ENCODE data around the gene CERS6. TPM values are rescaled to one million over a fixed set of nuclear protein-coding genes. Genes with fewer than 3 reads are reported as not detected.
"Not testable (repeated sequence)": the region's sequence is repeated elsewhere in the genome, so short reads cannot be mapped to it uniquely, and the experiment has no call there.

CERS6 gene
- total RNA-seq, 1 donor from 2014 or later, result 58.6 TPM

DNA sequence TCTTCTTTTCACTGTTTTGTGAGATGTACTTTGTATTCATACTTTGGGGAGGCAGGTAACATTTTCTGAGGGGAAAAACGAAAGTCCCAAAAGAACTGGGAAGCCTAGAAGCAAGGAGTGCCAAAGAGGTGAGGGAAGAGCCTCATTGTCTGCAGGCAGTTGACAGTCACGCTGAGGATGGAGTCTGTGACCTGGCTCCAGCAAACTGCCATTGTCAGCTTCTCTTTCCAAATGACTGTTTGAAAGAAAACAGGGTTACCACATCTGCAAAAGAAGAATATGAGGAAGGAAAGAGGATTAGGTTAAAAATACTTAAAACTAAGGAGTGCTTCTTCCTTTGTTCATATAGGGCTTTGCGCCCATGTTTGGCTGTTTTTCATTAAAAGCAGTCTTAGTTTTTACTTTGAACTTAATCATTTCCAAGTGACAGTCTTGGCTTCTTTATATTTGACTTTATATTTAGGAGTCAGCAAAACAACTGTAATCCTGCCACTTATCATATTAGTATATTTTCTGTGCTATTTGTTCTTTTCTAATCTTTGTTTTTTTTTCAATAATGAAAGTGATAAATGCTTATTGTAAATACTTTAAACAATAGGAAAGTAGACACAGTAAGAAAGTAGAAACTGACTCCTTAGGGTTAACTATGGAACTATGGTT is 35.0 kb downstream of the CERS6 start:
- no peak for DNase-seq (ENCODE audit: low spot score)
- intact Hi-C loops (cut with DNase I), result no loop called here

DNA sequence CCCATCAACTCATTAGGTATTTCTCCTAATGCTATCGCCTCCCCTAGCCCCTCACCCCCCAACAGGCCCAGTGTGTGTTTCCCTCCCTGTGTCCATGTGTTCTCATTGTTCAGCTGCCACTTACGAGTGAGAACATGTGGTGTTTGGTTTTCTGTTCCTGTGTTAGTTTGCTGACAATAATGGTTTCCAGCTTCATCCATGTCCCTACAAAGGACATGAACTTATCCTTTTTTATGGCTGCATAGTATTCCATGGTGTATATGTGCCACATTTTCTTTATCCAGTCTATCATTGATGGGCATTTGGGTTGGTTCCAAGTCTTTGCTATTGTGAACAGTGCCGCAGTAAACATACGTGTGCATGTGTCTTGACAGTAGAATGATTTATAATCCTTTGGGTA is 35.7 kb downstream of the CERS6 start:
- DNase-seq (ENCODE audit: low spot score); intact Hi-C loops (cut with DNase I): not testable (repeated sequence)

DNA sequence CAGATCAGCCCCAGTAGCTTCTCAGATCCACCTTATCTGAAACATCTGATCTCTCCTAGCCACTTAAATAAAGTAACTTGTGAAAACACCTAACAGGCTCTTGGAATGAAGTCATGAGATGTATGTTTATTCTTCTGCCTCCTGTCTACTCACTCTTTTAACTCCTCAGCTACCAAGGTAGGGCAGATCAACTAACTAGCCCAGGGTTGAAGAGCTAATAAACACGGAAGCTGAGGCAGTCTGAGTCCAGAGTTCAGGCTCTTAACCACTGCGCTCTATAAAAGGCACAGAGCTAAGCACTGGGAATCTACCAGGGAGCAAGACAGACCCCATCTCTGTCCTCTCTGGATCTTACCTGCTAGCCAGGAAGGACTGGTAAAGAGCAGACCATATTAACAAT is 37.1 kb downstream of the CERS6 start:
- intact Hi-C loops (cut with DNase I); DNase-seq (ENCODE audit: low spot score): not testable (repeated sequence)

DNA sequence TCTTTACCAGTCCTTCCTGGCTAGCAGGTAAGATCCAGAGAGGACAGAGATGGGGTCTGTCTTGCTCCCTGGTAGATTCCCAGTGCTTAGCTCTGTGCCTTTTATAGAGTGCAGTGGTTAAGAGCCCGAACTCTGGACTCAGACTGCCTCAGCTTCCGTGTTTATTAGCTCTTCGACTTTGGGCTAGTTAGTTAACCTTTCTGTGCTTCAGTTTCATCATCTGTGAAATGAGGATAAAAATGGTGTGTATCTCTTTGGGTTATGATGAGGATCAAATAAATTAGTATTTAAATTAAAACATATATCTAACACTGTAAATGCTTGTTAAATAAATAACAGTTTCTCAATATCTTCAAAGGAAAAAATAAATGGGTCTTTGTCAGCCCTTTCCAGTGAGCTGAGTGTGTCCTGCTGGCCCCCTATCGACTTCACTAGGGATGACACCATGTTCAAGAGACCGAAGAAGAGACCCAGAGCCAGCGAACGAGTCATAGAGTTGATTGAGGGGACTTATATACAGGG is 38.2 kb downstream of the CERS6 start:
- intact Hi-C loops (cut with DNase I), result no loop called here
- no peak for DNase-seq (ENCODE audit: low spot score)

DNA sequence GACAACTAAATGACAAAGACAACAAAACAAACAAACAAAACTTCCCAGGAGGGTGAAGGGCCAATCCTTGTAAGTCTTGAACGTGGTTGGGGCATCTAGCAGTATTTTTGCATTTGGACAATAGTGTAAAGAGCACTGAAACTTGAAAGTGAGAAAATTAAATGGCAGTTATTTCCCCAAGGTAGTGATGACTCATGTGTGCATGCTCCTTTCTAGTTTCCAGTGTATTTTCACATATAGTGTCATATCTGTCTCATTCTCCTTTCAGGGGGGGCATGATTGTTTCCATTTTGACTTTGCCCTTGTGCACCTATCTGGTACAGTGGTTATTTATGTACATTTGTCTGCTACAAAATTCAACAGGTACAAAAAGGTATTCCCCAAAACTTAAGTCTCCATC is 39.5 kb downstream of the CERS6 start:
- DNase-seq (ENCODE audit: low spot score), result no peak
- intact Hi-C loops (cut with DNase I), result no loop called here

DNA sequence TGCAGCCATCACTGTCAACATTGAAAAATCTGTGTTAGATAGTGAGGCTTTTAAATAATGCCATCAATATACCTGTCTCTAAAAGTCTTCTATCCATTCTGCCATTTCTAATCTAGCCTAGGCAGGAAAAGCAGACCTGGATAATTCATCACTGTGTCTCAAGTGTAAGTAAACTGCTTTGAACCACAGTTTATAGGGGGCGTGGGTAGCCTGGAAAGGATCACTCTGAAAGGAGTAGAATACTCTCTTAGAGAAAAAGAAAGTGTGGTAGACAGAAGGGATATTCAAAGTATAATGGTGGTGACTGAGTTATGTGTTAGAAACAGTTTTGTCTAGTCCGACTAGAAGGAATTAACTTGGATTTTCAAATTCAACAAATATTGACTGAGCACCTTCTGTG is 40.8 kb downstream of the CERS6 start:
- intact Hi-C loops (cut with DNase I), result no loop called here
- DNase-seq (ENCODE audit: low spot score), result no peak

DNA sequence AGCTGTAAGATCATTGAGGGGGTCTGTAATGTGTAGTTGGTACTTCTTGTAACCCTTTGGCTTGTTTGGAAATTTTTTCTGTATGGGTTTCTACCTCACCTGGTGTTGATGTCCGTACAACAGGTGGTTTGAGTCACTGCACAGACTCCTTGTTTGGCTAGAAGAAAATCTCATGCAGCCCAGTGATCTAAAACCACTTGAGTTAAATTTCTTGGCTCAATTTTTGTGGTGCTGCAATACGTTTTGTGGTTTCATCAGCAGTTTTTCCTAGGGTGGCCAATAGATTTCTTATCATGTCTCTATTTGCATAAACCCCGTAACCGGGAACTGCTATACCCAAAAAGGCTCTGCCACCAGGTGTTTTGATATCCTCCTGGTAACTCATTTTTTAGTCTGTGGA is 43.4 kb downstream of the CERS6 start:
- intact Hi-C loops (cut with DNase I), result no loop called here
- no peak for DNase-seq (ENCODE audit: low spot score)

DNA sequence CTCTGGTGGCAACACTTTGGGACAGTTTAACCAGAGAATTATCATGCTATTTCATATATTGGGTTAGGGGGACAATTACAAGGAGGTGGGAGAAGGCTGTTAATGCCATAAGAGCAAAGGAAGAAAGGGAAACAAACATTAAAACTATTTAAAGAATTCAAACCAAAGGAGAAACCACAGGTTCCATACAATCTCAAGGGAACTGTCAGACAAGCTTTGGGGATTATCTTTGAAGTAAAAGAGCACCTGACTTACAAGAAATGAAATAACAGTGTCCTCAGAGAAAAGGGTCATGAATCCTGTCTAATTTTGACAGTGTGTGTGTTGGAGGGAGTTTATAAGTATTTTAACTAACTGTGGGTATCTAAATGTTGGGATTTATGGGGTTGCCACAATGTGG is 44.4 kb downstream of the CERS6 start:
- intact Hi-C loops (cut with DNase I), result no loop called here
- DNase-seq (ENCODE audit: low spot score), result no peak

DNA sequence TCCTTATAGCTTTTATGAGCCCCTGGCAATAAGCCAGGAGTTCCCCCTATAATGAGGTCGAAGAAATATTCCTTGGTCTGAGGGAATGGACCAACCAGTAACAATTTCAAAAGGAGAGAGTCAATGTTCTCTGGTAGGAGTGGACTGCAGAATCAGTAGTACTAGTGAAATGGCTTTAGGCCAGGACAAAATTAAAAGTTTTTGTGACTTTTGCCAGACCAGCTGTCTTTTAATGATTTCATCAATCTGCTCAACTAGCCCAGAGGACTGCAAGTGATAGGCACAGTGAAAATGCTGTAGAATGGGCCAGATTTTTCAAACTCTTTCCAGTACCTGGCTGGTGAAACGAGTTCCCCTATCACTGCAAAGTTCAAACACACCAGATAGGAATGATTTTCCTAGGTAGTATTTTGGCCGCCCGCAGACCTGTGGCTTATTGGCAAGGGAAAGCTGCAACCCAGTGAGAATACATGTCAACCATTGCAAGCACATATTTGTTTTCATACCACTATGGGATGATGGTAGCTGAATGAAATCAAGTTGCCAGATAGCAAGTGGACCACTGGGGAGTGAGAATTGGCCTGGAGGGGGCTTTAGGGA is 45.5 kb downstream of the CERS6 start:
- no peak for DNase-seq (ENCODE audit: low spot score)
- intact Hi-C loops (cut with DNase I), result no loop called here

DNA sequence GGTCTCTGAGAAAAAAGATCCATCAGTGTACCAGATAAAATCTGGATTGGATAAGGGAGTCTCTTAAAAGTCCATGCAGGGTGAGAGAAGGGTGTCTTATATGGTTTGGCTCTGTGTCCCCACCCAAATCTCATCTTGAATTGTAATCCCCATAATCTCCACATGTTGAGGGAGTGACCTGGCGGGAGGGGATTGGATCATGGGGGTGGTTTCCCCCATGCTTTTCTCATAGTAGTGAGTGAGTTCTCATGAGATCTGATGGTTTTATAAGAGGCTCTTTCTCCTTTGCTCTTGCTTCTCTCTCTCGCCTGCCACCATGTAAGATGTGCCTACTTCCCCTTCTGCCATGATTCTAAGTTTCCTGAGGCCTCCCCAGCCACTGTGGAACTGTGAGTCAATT is 46.8 kb downstream of the CERS6 start:
- intact Hi-C loops (cut with DNase I); DNase-seq (ENCODE audit: low spot score): not testable (repeated sequence)

DNA sequence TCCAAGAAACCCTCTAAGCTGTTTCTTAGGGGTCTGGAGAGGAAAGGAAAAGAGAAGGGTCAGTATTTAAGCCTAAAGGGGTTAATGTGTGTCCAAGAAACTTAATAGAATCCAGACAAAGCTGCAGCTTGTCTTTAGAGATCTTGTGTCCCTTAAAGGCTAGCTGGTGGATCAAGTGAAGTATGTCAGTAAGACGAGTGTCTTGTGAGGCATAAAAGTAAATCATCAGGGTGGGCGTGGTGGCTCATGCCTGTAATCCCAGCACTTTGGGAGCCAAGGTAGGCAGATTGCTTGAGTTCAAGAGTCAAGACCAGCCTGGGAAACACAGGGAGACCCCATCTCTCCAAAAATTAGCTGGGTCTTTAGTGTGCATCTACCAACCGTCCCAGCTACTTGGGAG is 47.8 kb downstream of the CERS6 start:
- DNase-seq (ENCODE audit: low spot score), result no peak
- intact Hi-C loops (cut with DNase I), result no loop called here

DNA sequence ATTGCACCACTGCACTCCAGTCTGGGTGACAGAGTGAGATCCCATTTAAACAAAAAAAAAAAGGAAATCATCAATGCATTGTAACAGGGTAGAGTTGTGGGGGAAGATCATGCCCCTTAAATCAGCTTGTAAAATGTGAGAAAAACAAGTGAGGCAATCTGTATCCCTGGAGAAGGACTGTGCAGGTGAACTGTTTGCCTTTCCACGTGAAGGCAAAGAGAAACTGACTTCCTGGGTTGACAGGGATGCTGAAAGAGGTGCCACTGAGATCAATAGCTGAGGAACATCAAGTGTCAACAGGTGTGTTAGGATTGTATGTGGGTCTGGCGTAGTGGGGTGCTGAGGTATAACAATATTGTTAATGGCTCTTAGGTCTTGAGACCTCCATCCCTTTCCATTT is 48.3 kb downstream of the CERS6 start:
- intact Hi-C loops (cut with DNase I), result no loop called here
- no peak for DNase-seq (ENCODE audit: low spot score)

DNA sequence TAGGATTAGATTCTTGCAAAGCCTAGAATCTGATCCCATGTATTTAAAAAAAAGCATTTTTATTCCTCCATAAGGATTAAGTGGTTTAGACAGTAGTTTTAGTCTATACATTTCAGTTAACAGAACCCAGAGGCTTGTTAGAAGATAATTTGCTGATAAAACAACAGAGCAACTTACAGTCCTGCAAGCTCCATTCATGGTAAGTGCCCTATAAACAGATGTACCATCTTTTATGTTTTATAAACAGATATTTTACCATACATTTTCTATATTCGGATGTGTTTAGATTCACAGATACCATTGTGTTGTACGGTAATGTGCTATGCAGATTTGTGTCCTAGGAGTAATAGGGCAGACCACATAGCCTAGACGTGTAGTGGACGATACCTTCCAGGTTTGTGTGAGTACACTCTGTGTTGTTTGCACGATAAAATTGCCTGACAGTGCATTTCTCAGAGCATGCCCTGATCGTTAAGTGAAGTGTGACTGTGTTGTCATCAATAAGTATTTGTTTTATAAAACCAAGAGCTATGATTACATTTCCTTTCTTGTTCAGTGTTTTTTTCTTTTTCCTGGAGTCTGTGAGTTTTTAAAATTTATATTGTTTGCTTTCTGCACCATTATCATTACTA is 54.2 kb downstream of the CERS6 start:
- intact Hi-C loops (cut with DNase I), result no loop called here
- DNase-seq (ENCODE audit: low spot score), result no peak

DNA sequence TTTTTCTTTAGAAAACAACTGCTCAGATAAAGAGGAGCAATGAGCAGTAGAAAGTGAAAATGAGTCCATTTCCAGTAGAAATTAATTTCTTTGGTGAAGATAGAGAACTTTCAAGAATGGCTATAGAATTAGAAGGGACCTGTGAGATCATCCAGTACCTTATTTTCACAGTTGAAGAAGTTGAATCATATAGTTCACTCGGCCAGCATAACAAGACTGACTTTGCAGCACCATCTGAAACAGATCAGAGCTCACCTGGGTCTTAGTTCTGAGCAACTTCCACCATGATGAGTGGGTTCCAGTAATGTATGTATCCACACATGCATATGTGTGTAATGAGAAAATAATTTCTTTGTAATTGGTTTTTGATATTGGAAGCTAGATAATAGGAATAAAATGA is 58.6 kb downstream of the CERS6 start:
- DNase-seq (ENCODE audit: low spot score), result no peak
- intact Hi-C loops (cut with DNase I), result no loop called here

DNA sequence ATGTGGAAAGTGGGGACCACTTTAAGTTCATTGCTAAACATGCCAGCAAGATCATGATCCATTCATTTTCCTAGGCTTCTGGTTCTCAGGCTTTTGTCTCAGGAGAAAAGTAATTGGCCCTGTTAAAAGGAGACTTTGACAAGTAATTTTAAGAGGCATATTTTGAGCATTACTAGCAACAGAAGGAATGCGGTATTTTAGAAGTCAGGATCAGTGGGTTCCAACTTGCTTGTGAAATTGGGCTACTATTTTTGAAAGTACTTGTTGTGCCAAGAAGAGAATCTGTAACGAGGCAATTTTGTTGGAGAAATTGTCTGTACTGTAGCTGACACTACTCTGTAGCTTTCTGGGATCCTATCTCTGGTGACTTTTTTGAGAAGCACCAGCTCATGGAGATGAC is 59.4 kb downstream of the CERS6 start:
- intact Hi-C loops (cut with DNase I), result no loop called here
- no peak for DNase-seq (ENCODE audit: low spot score)

DNA sequence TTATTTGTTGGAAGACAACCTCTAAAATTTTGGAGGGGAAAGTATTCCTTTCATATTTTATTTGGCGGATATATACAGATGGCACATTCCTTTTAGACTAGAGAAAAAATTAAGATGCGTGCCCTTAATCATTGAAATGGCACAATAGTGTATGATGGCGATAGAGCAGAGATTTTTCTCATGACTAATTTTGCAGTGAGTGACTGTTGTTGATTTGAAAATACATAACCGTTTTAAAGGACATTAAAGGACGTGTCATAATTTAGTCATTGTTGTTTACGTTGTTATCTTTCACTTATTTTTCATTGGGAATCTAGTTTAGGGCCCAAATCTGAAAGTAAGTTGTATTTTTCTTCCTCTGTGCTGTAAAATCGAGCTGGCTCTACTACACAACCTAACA is 61.7 kb downstream of the CERS6 start:
- intact Hi-C loops (cut with DNase I), result loop anchor here (2.0 kb wide), 1 partner anchor 61 kb away; the partner anchor contains the start of gene CERS6
- DNase-seq (ENCODE audit: low spot score), result no peak

DNA sequence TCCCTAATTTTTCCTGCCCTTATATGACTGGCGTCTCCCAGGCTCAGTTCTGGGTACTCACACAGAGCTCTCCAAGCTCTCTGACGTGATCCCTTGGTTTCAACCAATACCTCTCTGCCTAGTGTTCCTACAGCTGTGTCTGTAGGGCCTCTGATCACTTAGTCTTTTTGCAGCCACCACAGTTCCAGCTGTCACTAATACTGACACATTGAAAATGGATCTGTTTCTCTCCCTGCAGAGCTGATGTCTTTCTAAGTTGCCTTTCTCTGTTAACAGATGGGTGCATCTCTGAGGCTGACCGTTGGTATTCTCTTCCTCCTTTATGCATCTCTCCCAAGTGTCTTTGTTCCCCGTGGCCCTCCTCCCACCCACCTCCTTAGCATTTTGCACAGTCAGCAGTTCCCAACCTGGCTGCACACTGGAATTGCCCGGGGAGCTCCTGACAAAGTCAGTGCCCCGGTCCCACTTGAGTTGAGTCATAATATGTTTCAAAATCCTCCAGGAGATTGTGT is 62.5 kb downstream of the CERS6 start:
- no peak for DNase-seq (ENCODE audit: low spot score)
- intact Hi-C loops (cut with DNase I), result no loop called here

DNA sequence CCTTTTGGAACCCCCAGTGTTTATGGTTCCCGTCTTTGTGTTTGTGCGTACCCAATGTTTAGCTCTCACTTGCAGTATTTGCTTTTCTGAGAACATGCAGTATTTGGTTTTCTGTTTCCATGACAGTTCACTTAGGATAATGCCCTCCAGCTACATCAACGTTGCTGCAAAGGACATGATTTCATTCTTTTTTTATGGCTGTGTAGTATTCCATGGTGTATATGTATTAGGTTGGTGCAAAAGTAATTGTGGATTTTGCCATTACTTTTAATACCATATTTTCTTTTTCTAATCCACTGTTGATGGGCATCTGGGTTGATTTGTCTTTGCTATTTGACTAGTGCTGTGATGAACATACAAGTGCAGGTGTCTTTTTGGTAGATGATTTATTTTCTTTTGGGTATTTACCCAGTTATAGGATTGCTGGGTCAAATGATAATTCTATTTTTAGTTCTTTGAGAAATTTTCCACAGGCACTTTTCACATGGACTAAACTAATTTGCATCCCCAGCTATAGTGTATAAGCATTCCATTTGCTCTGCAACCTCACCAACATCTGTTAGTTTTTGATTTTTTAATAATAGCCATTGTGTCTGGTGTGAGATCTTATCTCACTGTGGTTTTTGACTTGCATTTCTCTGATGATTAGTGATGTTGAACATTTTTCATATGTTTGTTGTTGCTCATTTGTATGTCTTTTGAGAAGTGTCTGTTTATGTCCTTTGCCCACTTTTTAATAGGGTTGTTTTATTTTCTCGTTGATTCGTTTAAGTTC is 63.6 kb downstream of the CERS6 start:
- no peak for DNase-seq (ENCODE audit: low spot score)
- intact Hi-C loops (cut with DNase I), result no loop called here

DNA sequence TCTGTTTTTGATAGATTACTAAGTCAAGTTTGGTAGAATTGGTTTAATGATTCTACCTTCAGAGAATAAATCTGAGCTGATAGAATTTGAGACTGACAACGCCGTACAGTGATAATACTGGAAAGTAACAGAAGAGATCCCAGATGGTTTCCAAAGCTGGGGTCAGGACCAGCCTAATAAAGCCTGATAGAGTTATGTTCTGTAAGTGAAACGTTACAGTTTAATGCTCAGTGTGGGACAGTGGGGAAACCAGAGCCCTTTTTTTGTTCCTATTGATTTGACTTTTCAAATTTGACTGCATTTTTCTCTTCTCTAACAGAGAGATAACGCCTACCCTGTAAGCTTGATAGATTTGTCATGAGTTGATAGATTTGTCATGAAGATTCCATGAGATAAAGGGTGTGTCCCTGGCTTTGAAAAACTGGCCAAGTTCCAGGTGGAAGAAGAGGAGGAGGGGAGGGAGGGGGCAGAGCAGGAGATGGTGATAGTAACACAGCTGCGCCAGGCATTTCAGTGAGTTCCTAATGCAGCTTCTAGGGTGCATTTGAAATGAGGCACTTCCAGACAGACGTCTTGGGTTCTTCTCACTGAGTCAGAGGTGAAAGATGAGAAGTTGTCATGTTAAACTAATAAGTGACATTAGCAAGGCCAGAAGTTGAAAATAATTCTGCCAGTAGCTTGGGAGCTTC is 65.1 kb downstream of the CERS6 start:
- intact Hi-C loops (cut with DNase I), result no loop called here
- no peak for DNase-seq (ENCODE audit: low spot score)

DNA sequence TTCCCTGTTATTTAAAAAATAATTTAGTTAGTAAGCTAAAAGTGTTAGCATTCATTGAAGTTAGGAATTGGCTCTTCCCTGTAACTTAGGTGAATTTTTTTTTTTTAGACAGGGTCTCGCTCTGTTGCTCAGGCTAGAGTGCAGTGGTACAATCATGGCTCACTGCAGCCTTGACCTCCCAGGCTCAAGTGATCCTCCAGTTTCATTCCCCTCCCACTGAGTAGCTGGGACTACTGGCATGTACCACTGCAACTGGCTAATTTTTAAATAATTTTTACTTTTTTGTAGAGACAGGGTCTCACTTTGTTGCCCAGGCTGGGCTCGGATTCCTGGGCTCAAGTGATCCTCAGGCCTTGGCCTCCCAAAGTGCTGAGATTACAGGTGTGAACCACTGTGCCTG is 66.4 kb downstream of the CERS6 start:
- intact Hi-C loops (cut with DNase I), result no loop called here
- DNase-seq (ENCODE audit: low spot score), result no peak

Measured in cardiac septum (tissue), 1 donor.